Prostate gland (tissue), 2 donors: ENCODE data around the gene RAPGEF4. TPM values are rescaled to one million over a fixed set of nuclear protein-coding genes. Genes with fewer than 3 reads are reported as not detected.
A peak's percentile ranks its signal among the peaks of the same experiment; 100 is the strongest.
"Not testable (repeated sequence)": the region's sequence is repeated elsewhere in the genome, so short reads cannot be mapped to it uniquely, and the experiment has no call there.

Source experiments
- DNase-seq: peaks from one replicate; pipeline ENCODE4 v3.0.0-alpha.2; 2019; ENCODE audit warnings: low spot score
- H3K27ac ChIP-seq, 2 donors: fragments of 200-600 bp; sonication (generic); 2 replicates each; pipeline ENCODE4 v1.5.1; 2017 to 2019
- H3K27me3 ChIP-seq: fragments of 200-600 bp; sonication (generic); replicated peaks from 2 replicates; pipeline ENCODE4 v1.5.1; 2019; ENCODE audit not compliant: insufficient read depth
- H3K36me3 ChIP-seq, 2 donors: fragments of 200-600 bp; sonication (generic); 1 replicate in 1 of 2; 2 replicates in 1 of 2; pipeline versions ENCODE4 v1.5.1 to v1.8.1; 2017 to 2019
- H3K4me1 ChIP-seq: fragments of 200-600 bp; sonication (generic); replicated peaks from 2 replicates; pipeline ENCODE4 v1.5.1; 2019
- H3K4me3 ChIP-seq, 2 donors: fragments of 200-600 bp; sonication (generic); 2 replicates each; pipeline ENCODE4 v1.5.1; 2017 to 2019
- H3K9me3 ChIP-seq: fragments of 200-600 bp; sonication (generic); 2 replicates; pipeline ENCODE4 v1.5.1; 2017
- POLR2A ChIP-seq: fragments of 450-650 bp; IDR thresholded peaks from one replicate; pipeline ENCODE4 v1.6.1; 2016; ENCODE audit warnings: antibody characterized with exemption, mild to moderate bottlenecking
- POLR2AphosphoS5 ChIP-seq: sonication (generic); formaldehyde crosslinking; IDR thresholded peaks from one replicate; pipeline ENCODE4 v1.6.1; 2017; ENCODE audit warnings: antibody characterized with exemption
- WGBS: methylation state at CpG from one replicate; pipeline ENCODE4 v1.1.5; 2018; 5-methylcytosine and 5-hydroxymethylcytosine counted together
- intact Hi-C: fragments of 100-400 bp; cut with DNase I; formaldehyde crosslinking; loops from one replicate; pipeline ENCODE4 v1.14.2; 2022
- total RNA-seq, 2 donors: library from RNA; depleted of rRNA; stranded (reverse); fragments of >200 nt; gene quantifications; one replicate each; pipeline ENCODE4 v1.1.0, GENCODE V29; 2016
- TF ChIP-seq, protein P1 (sequence below), 4 experiments: fragments of 200-600 bp in 2 of 4; fragments of 450-650 bp in 2 of 4; sonication (generic) in 2 of 4; IDR thresholded peaks; 1 replicate in 3 of 4; 2 replicates in 1 of 4; pipeline ENCODE4 v1.5.1; 2016 to 2019; ENCODE audit warnings: antibody characterized with exemption in 4 of 4, mild to moderate bottlenecking in 2 of 4, moderate library complexity in 2 of 4

RAPGEF4 gene
- total RNA-seq, 2 donors from 2014 or later: 7.3 to 31.0 TPM

DNA sequence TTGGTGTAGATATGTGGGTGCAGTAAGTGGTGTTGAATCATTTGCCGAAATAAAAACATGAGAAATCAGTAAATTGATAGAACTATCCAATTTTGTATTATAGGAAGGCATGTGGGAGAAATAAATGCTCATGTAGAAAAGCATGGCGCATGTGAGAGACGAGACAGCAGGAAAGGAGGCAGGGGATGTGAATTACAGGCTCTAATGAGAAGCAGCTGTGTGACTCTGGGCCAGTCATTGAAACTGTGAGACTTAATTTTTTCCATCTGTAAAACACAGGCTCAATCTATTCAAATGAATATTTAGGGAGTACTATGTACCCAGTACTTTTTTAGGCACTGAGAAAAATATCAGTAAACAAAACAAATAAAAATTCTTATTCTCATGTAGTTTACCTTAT is 297.4 kb downstream of the RAPGEF4 start:
- H3K36me3 ChIP-seq: no peaks in the 10 kb centered on the region
- no peaks in the 10 kb centered on the region for H3K27me3 ChIP-seq
- H3K4me3 ChIP-seq: no peak overlapping the region
- intact Hi-C loops: no loop called here
- no peak overlapping the region for H3K27ac ChIP-seq
- DNase-seq: no peak
- no peaks in the 10 kb centered on the region for H3K9me3 ChIP-seq
- no peaks in the 10 kb centered on the region for H3K4me1 ChIP-seq
- WGBS: 95% methylated on average over 3 of the region's 3 CpGs
- TF ChIP-seq, protein P1, sequence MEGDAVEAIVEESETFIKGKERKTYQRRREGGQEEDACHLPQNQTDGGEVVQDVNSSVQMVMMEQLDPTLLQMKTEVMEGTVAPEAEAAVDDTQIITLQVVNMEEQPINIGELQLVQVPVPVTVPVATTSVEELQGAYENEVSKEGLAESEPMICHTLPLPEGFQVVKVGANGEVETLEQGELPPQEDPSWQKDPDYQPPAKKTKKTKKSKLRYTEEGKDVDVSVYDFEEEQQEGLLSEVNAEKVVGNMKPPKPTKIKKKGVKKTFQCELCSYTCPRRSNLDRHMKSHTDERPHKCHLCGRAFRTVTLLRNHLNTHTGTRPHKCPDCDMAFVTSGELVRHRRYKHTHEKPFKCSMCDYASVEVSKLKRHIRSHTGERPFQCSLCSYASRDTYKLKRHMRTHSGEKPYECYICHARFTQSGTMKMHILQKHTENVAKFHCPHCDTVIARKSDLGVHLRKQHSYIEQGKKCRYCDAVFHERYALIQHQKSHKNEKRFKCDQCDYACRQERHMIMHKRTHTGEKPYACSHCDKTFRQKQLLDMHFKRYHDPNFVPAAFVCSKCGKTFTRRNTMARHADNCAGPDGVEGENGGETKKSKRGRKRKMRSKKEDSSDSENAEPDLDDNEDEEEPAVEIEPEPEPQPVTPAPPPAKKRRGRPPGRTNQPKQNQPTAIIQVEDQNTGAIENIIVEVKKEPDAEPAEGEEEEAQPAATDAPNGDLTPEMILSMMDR (IDR thresholded peaks at IDR 0.05): no peak
- no peak for TF ChIP-seq POLR2AphosphoS5
- TF ChIP-seq POLR2A: no peak

DNA sequence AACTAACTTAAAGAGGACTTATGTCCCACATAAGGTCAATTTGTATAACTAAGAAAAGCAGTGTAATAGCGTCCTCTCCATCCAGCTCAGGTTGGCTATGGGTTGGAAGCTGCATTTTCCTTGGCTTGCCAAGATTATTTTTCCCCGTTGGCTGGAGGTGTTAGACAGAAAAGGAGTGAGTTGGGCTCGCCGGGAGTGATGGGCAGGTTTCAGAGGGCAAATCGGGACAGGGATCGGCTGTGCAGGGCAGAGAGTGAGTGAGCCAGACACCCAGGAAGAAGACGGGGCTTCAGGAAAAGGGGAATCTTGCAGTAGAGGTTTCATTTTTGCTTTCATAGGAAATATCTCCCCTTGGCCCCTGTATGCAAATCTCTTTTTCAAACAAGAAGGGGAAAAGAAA is 298.5 kb downstream of the RAPGEF4 start:
- DNase-seq: no peak
- intact Hi-C loops: no loop called here
- Histone ChIP-seq H3K36me3 (no peaks in the 10 kb centered on the region), H3K27ac (no peak overlapping the region), H3K27me3 (no peaks in the 10 kb centered on the region), H3K4me3 (no peak overlapping the region), H3K4me1 (no peaks in the 10 kb centered on the region), H3K9me3 (no peaks in the 10 kb centered on the region)
- WGBS: 77% methylated on average over 7 of the region's 7 CpGs
- TF ChIP-seq POLR2AphosphoS5 (no peak), POLR2A (no peak)
- TF ChIP-seq, protein P1 (IDR thresholded peaks at IDR 0.05): no peak

DNA sequence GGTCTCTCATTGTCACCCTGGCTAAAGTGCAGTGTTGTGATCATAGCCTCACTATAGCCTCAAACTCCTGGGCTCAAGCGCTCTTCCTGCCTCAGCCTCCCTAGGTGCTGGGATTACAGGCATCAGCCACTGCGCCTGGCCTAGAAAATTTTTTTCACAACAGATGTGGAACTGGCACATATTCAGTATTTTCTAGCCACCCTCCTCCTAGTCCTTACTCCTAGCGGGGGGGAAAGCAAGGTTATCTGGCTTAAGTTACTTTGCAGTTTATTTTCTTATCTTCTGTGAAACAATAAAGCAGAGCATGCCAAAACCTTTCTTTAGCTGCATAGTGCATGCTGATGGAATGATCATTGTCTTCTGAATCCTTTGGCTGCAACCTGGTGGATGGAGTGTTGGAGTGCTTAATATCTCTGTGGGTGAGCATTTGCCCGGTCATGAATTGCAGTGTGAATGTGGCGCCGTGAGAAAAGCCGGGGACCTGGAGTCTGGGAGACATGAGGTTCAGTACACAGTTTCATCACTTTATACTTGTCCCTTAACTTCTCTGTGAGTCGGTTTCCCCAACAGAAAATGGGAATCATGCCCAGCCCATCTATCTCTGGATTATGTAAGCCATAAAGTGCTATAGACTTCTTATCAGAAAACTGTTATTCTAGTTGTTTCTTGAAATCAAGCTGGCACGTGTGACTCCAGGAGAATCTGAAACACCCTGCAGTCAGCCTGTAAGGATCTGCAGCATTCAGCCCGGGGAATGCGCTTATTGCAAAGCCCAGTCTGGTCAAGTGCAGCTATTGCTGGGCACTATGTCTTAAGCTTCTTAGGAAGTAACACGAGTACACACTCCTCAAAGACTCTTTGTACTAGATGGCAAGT is 301.8 kb downstream of the RAPGEF4 start:
- Histone ChIP-seq H3K9me3 (no peaks in the 10 kb centered on the region), H3K36me3 (no peaks in the 10 kb centered on the region), H3K27me3 (no peaks in the 10 kb centered on the region), H3K27ac (no peak overlapping the region), H3K4me3 (no peak overlapping the region), H3K4me1 (no peaks in the 10 kb centered on the region)
- 53% methylated on average over 12 of the region's 12 CpGs for WGBS
- intact Hi-C loops: no loop called here
- TF ChIP-seq, protein P1 (IDR thresholded peaks at IDR 0.05): no peak
- no peak for DNase-seq

DNA sequence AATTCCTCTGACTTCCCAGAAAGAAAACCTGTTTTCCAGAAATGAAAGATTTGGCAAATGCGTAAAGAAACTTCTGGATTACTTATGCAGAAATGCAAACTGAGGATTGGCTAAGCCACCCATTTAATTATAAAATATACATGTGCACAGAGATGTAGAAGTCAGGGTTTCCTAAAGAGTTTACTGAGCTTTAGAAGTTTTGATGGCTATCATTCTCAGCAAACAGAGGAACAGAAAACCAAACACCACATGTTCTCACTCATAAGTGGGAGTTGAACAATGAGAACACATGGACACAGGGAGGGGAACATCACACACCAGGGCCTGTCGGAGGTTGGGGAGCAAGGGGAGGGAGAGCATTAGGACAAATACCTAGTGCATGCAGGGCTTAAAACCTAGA is 302.6 kb downstream of the RAPGEF4 start:
- TF ChIP-seq POLR2AphosphoS5: peak; percentile 71
- H3K9me3 ChIP-seq, H3K36me3 ChIP-seq, H3K27me3 ChIP-seq, intact Hi-C loops, H3K4me1 ChIP-seq, H3K27ac ChIP-seq, DNase-seq, H3K4me3 ChIP-seq: not testable (repeated sequence)
- WGBS: 51% methylated on average over 2 of the region's 2 CpGs

- no peaks in the 10 kb centered on the region for H3K4me1 ChIP-seq
- no peak overlapping the region for H3K27ac ChIP-seq
- TF ChIP-seq POLR2A (no peak), POLR2AphosphoS5 (no peak)
- TF ChIP-seq, protein P1 (IDR thresholded peaks at IDR 0.05): no peak
- intact Hi-C loops: loop anchor here (5.0 kb wide), 1 partner anchor 37 kb away; the partner anchor contains the start of gene MAP3K20
- no peaks in the 10 kb centered on the region for H3K27me3 ChIP-seq
- DNase-seq: no peak
- H3K4me3 ChIP-seq: no peak overlapping the region
- no peaks in the 10 kb centered on the region for H3K36me3 ChIP-seq
- H3K9me3 ChIP-seq: no peaks in the 10 kb centered on the region
These were observed 305.1 kb downstream of the RAPGEF4 start for GRCh38 chr2:173040729-173041128.
